Panc1 (cell line): ENCODE data around the gene SVIL. TPM values are rescaled to one million over a fixed set of nuclear protein-coding genes. Genes with fewer than 3 reads are reported as not detected.

Experiments
- ATAC-seq: fragments of 200-7000 bp; cut with Tn5 transposase; 2 replicates; pipeline ENCODE4 v1.9.1; 2020; ENCODE audit warnings: mild to moderate bottlenecking, moderate library complexity
- BruUV-seq: library from RNA; stranded (reverse); fragments of 400-500 nt; replicated peaks from 2 replicates; lab custom pipeline; 2021; lab: Mats Ljungman, UMichigan
- CTCF ChIA-PET: fragments of 300-600 bp; sonication (Branson Sonifier 250); formaldehyde crosslinking; loops from one replicate; lab custom pipeline; 2022; ENCODE audit warnings: antibody characterized with exemption; lab: Charles Lee
- POLR2A ChIA-PET: fragments of 300-600 bp; sonication (Branson Sonifier 250); formaldehyde crosslinking; loops from one replicate; lab custom pipeline; 2022; ENCODE audit warnings: antibody characterized with exemption; lab: Charles Lee
- DNase-seq: peaks from one replicate; pipeline ENCODE4 v3.0.0-alpha.2; 2010; ENCODE audit warnings: low read depth, low spot score
- H3K27ac ChIP-seq: 2 replicates; pipeline ENCODE4 v1.5.1; 2011; ENCODE audit warnings: mild to moderate bottlenecking, low read length, inconsistent platforms
- H3K27me3 ChIP-seq: fragments of 200-500 bp; sonication (Bioruptor generic); 2 replicates; pipeline ENCODE4 v1.6.0; 2014; ENCODE audit warnings: low read length, inconsistent platforms; ENCODE audit not compliant: control insufficient read depth, insufficient read depth
- H3K36me3 ChIP-seq: fragments of 200-500 bp; sonication (Bioruptor generic); 2 replicates; pipeline ENCODE4 v1.5.1; 2014; ENCODE audit warnings: inconsistent platforms, mild to moderate bottlenecking, low read length, moderate library complexity; ENCODE audit not compliant: control insufficient read depth, insufficient read depth
- H3K4me1 ChIP-seq: 2 replicates; pipeline ENCODE4 v1.5.1; 2011; ENCODE audit warnings: inconsistent platforms, mild to moderate bottlenecking, low read length, moderate library complexity; ENCODE audit not compliant: control insufficient read depth, insufficient read depth
- H3K4me3 ChIP-seq, 2 experiments: 2 replicates each; pipeline ENCODE4 v1.5.1; 2011 to 2012; ENCODE audit warnings: low read depth in 2 of 2, low read length in 2 of 2, mild to moderate bottlenecking in 2 of 2, inconsistent platforms in 1 of 2, moderate library complexity in 1 of 2
- H3K9me3 ChIP-seq: fragments of 200-500 bp; sonication (Bioruptor generic); 2 replicates; pipeline ENCODE4 v1.5.1; 2014; ENCODE audit warnings: low read depth, mild to moderate bottlenecking, inconsistent platforms, low read length, moderate library complexity; ENCODE audit not compliant: control insufficient read depth, insufficient read depth
- POLR2AphosphoS5 ChIP-seq: IDR thresholded peaks from 2 replicates; pipeline ENCODE4 v1.6.1; 2012; ENCODE audit warnings: mild to moderate bottlenecking, low read depth, low read length, moderate library complexity
- SIN3A ChIP-seq: IDR thresholded peaks from 2 replicates; pipeline ENCODE4 v1.6.1; 2012; ENCODE audit warnings: low read depth, mild to moderate bottlenecking, low read length, moderate library complexity, borderline replicate concordance; ENCODE audit not compliant: insufficient read depth
- TCF7L2 ChIP-seq: IDR thresholded peaks from 2 replicates; pipeline ENCODE4 v1.6.1; 2011; ENCODE audit warnings: mild to moderate bottlenecking, low read depth, low read length, inconsistent platforms
- in situ Hi-C: cut with HindIII; loops from 2 replicates; pipeline ENCODE4 v1.10.0; 2016; ENCODE audit warnings: low sequenced_read_pairs, low pct_unique_long_range_greater_than_20kb
- intact Hi-C: fragments of 100-400 bp; cut with micrococcal nuclease; formaldehyde crosslinking; loops from one replicate; pipeline ENCODE4 v1.10.0; 2022; ENCODE audit not compliant: unreplicated experiment
- total RNA-seq: library from RNA; stranded (reverse); gene quantifications from one replicate; pipeline ENCODE4 v1.2.1, GENCODE V29; 2021; ENCODE audit not compliant: unreplicated experiment
- TF ChIP-seq, protein P1 (sequence below), 2 experiments: IDR thresholded peaks; 2 replicates each; pipeline ENCODE4 v1.6.1; 2011 to 2012; ENCODE audit warnings: low read depth in 2 of 2, control low read depth in 1 of 2, low read length in 1 of 2, mild to moderate bottlenecking in 1 of 2, moderate library complexity in 1 of 2; ENCODE audit not compliant: insufficient read depth in 1 of 2
- TF ChIP-seq, protein P2 (sequence below): fragments of 450-650 bp; IDR thresholded peaks from 2 replicates; pipeline ENCODE4 v1.5.1; 2017; ENCODE audit warnings: mild to moderate bottlenecking

The SVIL gene
- total RNA-seq, 1 experiment from 2014 or later = 72.8 TPM

DNA sequence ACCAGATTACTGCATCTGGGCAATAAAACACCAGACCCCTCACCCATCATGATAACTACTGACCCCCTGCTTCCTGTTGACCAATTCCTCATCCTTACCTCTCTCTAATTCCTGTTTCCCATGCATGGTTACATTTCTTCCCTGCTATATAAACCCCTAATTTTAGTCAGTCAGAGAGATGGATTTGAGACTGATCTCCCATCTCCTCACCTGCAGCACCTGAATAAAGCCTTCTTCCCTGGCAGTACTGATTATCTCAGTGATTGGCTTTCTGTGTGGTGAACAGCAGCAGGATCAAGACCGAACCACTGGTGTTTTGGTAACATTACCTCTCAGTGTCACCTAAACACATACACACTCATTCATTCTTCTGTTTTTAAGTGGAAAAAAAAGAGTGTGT is 41.2 kb upstream of the SVIL start:
- ChIA-PET CTCF (interaction anchor here (0.6 kb wide), 1 partner anchor 36 kb away, joined by 8 read pairs; no protein-coding TSS in a partner anchor), POLR2A (no interaction called here)
- DNase-seq = no peak
- BruUV-seq = no TSS peak
- ATAC-seq = no peak
- H3K4me1 ChIP-seq = no peaks in the 10 kb centered on the region
- H3K27me3 ChIP-seq = no peaks in the 10 kb centered on the region
- no peak overlapping the region for H3K27ac ChIP-seq
- in situ Hi-C loops (no loop called here), intact Hi-C loops (no loop called here)
- TF ChIP-seq POLR2AphosphoS5 (no peak), TCF7L2 (no peak), SIN3A (no peak)
- TF ChIP-seq, protein P1, sequence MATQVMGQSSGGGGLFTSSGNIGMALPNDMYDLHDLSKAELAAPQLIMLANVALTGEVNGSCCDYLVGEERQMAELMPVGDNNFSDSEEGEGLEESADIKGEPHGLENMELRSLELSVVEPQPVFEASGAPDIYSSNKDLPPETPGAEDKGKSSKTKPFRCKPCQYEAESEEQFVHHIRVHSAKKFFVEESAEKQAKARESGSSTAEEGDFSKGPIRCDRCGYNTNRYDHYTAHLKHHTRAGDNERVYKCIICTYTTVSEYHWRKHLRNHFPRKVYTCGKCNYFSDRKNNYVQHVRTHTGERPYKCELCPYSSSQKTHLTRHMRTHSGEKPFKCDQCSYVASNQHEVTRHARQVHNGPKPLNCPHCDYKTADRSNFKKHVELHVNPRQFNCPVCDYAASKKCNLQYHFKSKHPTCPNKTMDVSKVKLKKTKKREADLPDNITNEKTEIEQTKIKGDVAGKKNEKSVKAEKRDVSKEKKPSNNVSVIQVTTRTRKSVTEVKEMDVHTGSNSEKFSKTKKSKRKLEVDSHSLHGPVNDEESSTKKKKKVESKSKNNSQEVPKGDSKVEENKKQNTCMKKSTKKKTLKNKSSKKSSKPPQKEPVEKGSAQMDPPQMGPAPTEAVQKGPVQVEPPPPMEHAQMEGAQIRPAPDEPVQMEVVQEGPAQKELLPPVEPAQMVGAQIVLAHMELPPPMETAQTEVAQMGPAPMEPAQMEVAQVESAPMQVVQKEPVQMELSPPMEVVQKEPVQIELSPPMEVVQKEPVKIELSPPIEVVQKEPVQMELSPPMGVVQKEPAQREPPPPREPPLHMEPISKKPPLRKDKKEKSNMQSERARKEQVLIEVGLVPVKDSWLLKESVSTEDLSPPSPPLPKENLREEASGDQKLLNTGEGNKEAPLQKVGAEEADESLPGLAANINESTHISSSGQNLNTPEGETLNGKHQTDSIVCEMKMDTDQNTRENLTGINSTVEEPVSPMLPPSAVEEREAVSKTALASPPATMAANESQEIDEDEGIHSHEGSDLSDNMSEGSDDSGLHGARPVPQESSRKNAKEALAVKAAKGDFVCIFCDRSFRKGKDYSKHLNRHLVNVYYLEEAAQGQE (IDR thresholded peaks at IDR 0.05; ENCODE audit: insufficient read depth in 1 of 2, low read depth in 2 of 2, low read length in 1 of 2) = no peak
- TF ChIP-seq, protein P2, sequence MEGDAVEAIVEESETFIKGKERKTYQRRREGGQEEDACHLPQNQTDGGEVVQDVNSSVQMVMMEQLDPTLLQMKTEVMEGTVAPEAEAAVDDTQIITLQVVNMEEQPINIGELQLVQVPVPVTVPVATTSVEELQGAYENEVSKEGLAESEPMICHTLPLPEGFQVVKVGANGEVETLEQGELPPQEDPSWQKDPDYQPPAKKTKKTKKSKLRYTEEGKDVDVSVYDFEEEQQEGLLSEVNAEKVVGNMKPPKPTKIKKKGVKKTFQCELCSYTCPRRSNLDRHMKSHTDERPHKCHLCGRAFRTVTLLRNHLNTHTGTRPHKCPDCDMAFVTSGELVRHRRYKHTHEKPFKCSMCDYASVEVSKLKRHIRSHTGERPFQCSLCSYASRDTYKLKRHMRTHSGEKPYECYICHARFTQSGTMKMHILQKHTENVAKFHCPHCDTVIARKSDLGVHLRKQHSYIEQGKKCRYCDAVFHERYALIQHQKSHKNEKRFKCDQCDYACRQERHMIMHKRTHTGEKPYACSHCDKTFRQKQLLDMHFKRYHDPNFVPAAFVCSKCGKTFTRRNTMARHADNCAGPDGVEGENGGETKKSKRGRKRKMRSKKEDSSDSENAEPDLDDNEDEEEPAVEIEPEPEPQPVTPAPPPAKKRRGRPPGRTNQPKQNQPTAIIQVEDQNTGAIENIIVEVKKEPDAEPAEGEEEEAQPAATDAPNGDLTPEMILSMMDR = no peak
- peaks cover 18% of the 10 kb centered on the region; the same call in 1 of the 2 replicates for H3K9me3 ChIP-seq
- no peak overlapping the region for H3K4me3 ChIP-seq
- H3K36me3 ChIP-seq = no peaks in the 10 kb centered on the region

DNA sequence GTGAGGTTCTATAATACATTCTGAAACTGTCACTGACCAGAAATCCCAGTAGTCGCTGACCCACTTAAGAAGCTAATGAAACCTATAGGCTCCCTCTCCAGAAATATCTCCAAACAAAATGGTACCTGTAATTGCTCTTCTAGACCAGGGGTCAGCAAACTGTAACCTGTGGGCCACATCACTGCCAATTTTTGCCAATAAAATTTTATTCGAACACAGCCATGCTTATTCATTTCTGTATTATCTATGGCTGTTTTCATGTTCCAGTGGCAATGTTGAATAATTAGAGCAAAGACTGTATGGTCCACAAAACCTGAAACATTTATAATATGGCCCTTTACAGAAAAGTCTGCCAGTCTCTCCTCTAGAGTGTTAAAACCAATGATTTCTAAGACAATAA is 37.2 kb upstream of the SVIL start:
- intact Hi-C loops = no loop called here

More for the DNA sequence above, 37.2 kb upstream of the SVIL start:
- no TSS peak for BruUV-seq
- H3K4me1 ChIP-seq = no peaks in the 10 kb centered on the region
- no peak overlapping the region for H3K4me3 ChIP-seq
- peaks cover 11% of the 10 kb centered on the region; the same call in 1 of the 2 replicates for H3K9me3 ChIP-seq
- no peak overlapping the region for H3K27ac ChIP-seq
- ATAC-seq (no peak), DNase-seq (no peak)
- TF ChIP-seq TCF7L2 (no peak), SIN3A (no peak), POLR2AphosphoS5 (no peak)
- TF ChIP-seq, protein P1 (IDR thresholded peaks at IDR 0.05; ENCODE audit: insufficient read depth in 1 of 2, low read depth in 2 of 2, low read length in 1 of 2) = no peak
- TF ChIP-seq, protein P2 = no peak
- no peaks in the 10 kb centered on the region for H3K27me3 ChIP-seq
- no peaks in the 10 kb centered on the region for H3K36me3 ChIP-seq
- CTCF ChIA-PET = no interaction called here
- POLR2A ChIA-PET = no interaction called here
- in situ Hi-C loops = no loop called here
